ENCODE results near the gene ATXN1.
A peak's percentile ranks its signal among the peaks of the same experiment; 100 is the strongest.

ATXN1 gene

DNA sequence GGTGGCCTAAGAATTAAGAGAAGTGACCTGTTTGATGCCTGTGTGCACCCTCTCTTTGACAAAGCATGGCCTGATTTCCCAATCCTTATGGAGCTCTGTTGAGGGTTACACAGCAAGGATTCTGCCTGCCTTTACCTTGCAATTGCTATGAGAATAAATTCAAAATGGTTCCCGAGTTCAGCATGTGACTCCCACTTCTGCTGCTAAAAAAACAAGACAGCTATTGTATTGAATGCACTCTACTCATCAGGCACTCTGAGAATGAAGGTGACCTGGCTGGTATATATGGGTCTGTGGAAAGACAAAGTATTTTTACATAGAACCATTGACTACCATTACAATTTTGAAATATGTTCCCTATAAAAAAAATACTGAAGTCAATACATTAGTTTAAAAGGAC, 190.3 kb downstream of the ATXN1 start:
- Histone ChIP-seq H3K9me3 (ENCODE audit: control insufficient read depth, insufficient read depth, low read depth, low read length) (no peaks in the 10 kb centered on the region), H3K4me3 (ENCODE audit: low read depth, low read length) (no peak overlapping the region), H3K36me3 (ENCODE audit: control insufficient read depth in 2 of 2, insufficient read depth in 1 of 2, low read length in 2 of 2) (no peaks in the 10 kb centered on the region), H3K4me1 (ENCODE audit: control insufficient read depth, insufficient read depth, low read length) (peaks cover 16% of the 10 kb centered on the region), H3K27ac (ENCODE audit: extremely low read depth, low read depth, low read length) (no peak overlapping the region)
- POLR2A ChIA-PET = no interaction called here
- CTCF ChIA-PET = interaction anchor here (0.7 kb wide), 2 partner anchors 193 to 394 kb away, joined by 3 read pairs; no protein-coding TSS in a partner anchor
- TF ChIP-seq ZNF600 (tag by site-specific recombination; IDR thresholded peaks at IDR 0.05) = no peak

GRCh38 chr6:16570221-16570553, 191.1 kb downstream of the ATXN1 start:
- Histone ChIP-seq H3K9me3 (ENCODE audit: control insufficient read depth, insufficient read depth, low read depth, low read length) (no peaks in the 10 kb centered on the region), H3K4me1 (ENCODE audit: control insufficient read depth, insufficient read depth, low read length) (peaks cover 16% of the 10 kb centered on the region), H3K4me3 (ENCODE audit: low read depth, low read length) (no peak overlapping the region), H3K36me3 (ENCODE audit: control insufficient read depth in 2 of 2, insufficient read depth in 1 of 2, low read length in 2 of 2) (no peaks in the 10 kb centered on the region), H3K27ac (ENCODE audit: extremely low read depth, low read depth, low read length) (no peak overlapping the region)
- ChIA-PET POLR2A (no interaction called here), CTCF (interaction anchor here (0.7 kb wide), 1 partner anchor 194 kb away, joined by 3 read pairs; no protein-coding TSS in a partner anchor)
- TF ChIP-seq PBX3 (CRISPR knock-in tag; IDR thresholded peaks at IDR 0.05) = no peak
- no peak for TF ChIP-seq ZNF335 (tag by site-specific recombination; conservative IDR thresholded peaks at IDR 0.05)
- TF ChIP-seq ZNF133 (tag by site-specific recombination; IDR thresholded peaks at IDR 0.05) = no peak
- TF ChIP-seq, protein P1, sequence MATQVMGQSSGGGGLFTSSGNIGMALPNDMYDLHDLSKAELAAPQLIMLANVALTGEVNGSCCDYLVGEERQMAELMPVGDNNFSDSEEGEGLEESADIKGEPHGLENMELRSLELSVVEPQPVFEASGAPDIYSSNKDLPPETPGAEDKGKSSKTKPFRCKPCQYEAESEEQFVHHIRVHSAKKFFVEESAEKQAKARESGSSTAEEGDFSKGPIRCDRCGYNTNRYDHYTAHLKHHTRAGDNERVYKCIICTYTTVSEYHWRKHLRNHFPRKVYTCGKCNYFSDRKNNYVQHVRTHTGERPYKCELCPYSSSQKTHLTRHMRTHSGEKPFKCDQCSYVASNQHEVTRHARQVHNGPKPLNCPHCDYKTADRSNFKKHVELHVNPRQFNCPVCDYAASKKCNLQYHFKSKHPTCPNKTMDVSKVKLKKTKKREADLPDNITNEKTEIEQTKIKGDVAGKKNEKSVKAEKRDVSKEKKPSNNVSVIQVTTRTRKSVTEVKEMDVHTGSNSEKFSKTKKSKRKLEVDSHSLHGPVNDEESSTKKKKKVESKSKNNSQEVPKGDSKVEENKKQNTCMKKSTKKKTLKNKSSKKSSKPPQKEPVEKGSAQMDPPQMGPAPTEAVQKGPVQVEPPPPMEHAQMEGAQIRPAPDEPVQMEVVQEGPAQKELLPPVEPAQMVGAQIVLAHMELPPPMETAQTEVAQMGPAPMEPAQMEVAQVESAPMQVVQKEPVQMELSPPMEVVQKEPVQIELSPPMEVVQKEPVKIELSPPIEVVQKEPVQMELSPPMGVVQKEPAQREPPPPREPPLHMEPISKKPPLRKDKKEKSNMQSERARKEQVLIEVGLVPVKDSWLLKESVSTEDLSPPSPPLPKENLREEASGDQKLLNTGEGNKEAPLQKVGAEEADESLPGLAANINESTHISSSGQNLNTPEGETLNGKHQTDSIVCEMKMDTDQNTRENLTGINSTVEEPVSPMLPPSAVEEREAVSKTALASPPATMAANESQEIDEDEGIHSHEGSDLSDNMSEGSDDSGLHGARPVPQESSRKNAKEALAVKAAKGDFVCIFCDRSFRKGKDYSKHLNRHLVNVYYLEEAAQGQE (tag by site-specific recombination; IDR thresholded peaks at IDR 0.05) = no peak

DNA sequence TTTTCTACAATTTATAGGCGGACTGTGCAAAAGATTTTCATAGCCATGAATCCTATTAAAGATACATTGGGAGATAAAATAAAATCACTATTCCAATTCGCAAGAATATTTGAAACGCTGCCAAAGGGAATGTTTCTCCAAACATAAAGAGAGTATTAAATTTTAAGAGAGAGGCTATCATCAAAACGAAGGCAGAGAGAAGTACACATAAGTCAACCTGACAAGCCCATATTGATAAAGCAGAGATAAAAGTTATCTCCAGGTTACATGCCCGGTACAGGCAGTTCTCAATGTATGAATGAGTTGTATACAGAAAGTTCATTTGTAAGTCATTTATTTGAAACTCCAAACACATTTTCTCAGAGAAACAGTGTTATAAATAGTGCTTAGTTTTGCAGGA, 193.1 kb downstream of the ATXN1 start:
- TF ChIP-seq SP2 (tag by site-specific recombination; IDR thresholded peaks at IDR 0.05) (no peak), ZNF624 (tag by site-specific recombination; IDR thresholded peaks at IDR 0.05) (no peak), ZNF596 (tag by site-specific recombination; IDR thresholded peaks at IDR 0.05) (peak; percentile 41; the same call in 1 of the 2 replicates), BCL11B (tag by site-specific recombination; IDR thresholded peaks at IDR 0.05; ENCODE audit: low read depth) (0 out of 2 replicates have a peak, but pooled peaks have one; percentile 30), ZNF660 (tag by site-specific recombination; IDR thresholded peaks at IDR 0.05) (0 out of 2 replicates have a peak, but pooled peaks have one; percentile 31), ZNF626 (tag by site-specific recombination; IDR thresholded peaks at IDR 0.05) (no peak), ZNF311 (tag by site-specific recombination; IDR thresholded peaks at IDR 0.05; ENCODE audit: borderline replicate concordance) (no peak)
- TF ChIP-seq, protein P2, sequence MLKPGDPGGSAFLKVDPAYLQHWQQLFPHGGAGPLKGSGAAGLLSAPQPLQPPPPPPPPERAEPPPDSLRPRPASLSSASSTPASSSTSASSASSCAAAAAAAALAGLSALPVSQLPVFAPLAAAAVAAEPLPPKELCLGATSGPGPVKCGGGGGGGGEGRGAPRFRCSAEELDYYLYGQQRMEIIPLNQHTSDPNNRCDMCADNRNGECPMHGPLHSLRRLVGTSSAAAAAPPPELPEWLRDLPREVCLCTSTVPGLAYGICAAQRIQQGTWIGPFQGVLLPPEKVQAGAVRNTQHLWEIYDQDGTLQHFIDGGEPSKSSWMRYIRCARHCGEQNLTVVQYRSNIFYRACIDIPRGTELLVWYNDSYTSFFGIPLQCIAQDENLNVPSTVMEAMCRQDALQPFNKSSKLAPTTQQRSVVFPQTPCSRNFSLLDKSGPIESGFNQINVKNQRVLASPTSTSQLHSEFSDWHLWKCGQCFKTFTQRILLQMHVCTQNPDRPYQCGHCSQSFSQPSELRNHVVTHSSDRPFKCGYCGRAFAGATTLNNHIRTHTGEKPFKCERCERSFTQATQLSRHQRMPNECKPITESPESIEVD (tag by site-specific recombination; IDR thresholded peaks at IDR 0.05) = 0 out of 2 replicates have a peak, but pooled peaks have one; percentile 5
- H3K4me3 ChIP-seq (ENCODE audit: low read depth, low read length) = no peak overlapping the region
- CTCF ChIA-PET = interaction anchor here (1.0 kb wide), 1 partner anchor 8 kb away, joined by 3 read pairs; no protein-coding TSS in a partner anchor
- POLR2A ChIA-PET = no interaction called here
- H3K4me1 ChIP-seq (ENCODE audit: control insufficient read depth, insufficient read depth, low read length) = peaks cover 16% of the 10 kb centered on the region
- no peak overlapping the region for H3K27ac ChIP-seq (ENCODE audit: extremely low read depth, low read depth, low read length)
- H3K9me3 ChIP-seq (ENCODE audit: control insufficient read depth, insufficient read depth, low read depth, low read length) = no peaks in the 10 kb centered on the region
- H3K36me3 ChIP-seq (ENCODE audit: control insufficient read depth in 2 of 2, insufficient read depth in 1 of 2, low read length in 2 of 2) = no peaks in the 10 kb centered on the region
